A673 (cell line): ENCODE results near the gene GSG1L. TPM values are rescaled to one million over a fixed set of nuclear protein-coding genes. Genes with fewer than 3 reads are reported as not detected.
A peak's percentile ranks its signal among the peaks of the same experiment; 100 is the strongest.

Source experiments
- BruUV-seq: library from RNA; stranded (reverse); fragments of 400-500 nt; replicated peaks from 2 replicates; lab custom pipeline; 2021; lab: Mats Ljungman, UMichigan
- CTCF ChIA-PET: fragments of 300-600 bp; sonication (Branson Sonifier 250); formaldehyde crosslinking; loops from one replicate; lab custom pipeline; 2022; ENCODE audit warnings: antibody characterized with exemption; lab: Charles Lee
- POLR2A ChIA-PET: fragments of 300-600 bp; sonication (Branson Sonifier 250); formaldehyde crosslinking; loops from one replicate; lab custom pipeline; 2022; ENCODE audit warnings: antibody characterized with exemption; ENCODE audit not compliant: low non-redundant PET; lab: Charles Lee
- DNase-seq: peaks from one replicate; pipeline ENCODE4 v3.0.0-alpha.2; 2015; ENCODE audit warnings: low spot score
- H3K27ac ChIP-seq: fragments of 200-600 bp; sonication (generic); 2 replicates; pipeline ENCODE4 v1.5.1; 2016; ENCODE audit warnings: mixed run types, low read depth, mild to moderate bottlenecking, mixed read lengths, antibody characterized with exemption, low read length; ENCODE audit not compliant: poor library complexity, severe bottlenecking
- H3K27me3 ChIP-seq: fragments of 200-600 bp; sonication (generic); replicated peaks from 2 replicates; pipeline ENCODE4 v1.6.1; 2017; ENCODE audit warnings: mixed run types, low read depth, mild to moderate bottlenecking, mixed read lengths, antibody characterized with exemption, low read length; ENCODE audit not compliant: insufficient read depth, poor library complexity
- H3K36me3 ChIP-seq: fragments of 200-600 bp; sonication (generic); 2 replicates; pipeline ENCODE4 v1.6.1; 2016; ENCODE audit warnings: mixed run types, mild to moderate bottlenecking, mixed read lengths, antibody characterized with exemption, low read length; ENCODE audit not compliant: insufficient read depth, poor library complexity, severe bottlenecking
- H3K4me1 ChIP-seq: fragments of 200-600 bp; sonication (generic); 2 replicates; pipeline ENCODE4 v1.6.1; 2017; ENCODE audit warnings: mixed run types, mild to moderate bottlenecking, mixed read lengths, antibody characterized with exemption, low read length; ENCODE audit not compliant: insufficient read depth, poor library complexity, severe bottlenecking
- H3K4me3 ChIP-seq: fragments of 200-600 bp; sonication (generic); 2 replicates; pipeline ENCODE4 v1.5.1; 2016; ENCODE audit warnings: low read depth, mixed run types, mild to moderate bottlenecking, mixed read lengths, low read length; ENCODE audit not compliant: poor library complexity, severe bottlenecking
- H3K9me3 ChIP-seq: fragments of 200-600 bp; sonication (generic); 2 replicates; pipeline ENCODE4 v1.6.1; 2016; ENCODE audit warnings: mixed run types, low read depth, mild to moderate bottlenecking, mixed read lengths, antibody characterized with exemption, low read length; ENCODE audit not compliant: poor library complexity, severe bottlenecking
- EZH2 ChIP-seq: fragments of 200-600 bp; sonication (generic); IDR thresholded peaks from 2 replicates; pipeline ENCODE4 v1.6.1; 2017; ENCODE audit warnings: borderline replicate concordance, low read depth, mild to moderate bottlenecking, mixed read lengths, antibody characterized with exemption, low read length; ENCODE audit not compliant: poor library complexity, severe bottlenecking
- intact Hi-C: fragments of 100-400 bp; cut with micrococcal nuclease; formaldehyde crosslinking; loops from one replicate; pipeline ENCODE4 v1.10.0; 2022; ENCODE audit not compliant: unreplicated experiment
- total RNA-seq: library from RNA; stranded (reverse); gene quantifications from 2 replicates; pipeline ENCODE4 v1.2.3, GENCODE V29; 2021
- TF ChIP-seq, protein P1 (sequence below): fragments of 300-800, 200-600 bp; sonication (generic); conservative IDR thresholded peaks from 2 replicates; pipeline ENCODE4 v1.5.1; 2017; ENCODE audit warnings: low read depth, mild to moderate bottlenecking, antibody characterized with exemption, low read length, moderate library complexity, mixed read lengths

The GSG1L gene
- total RNA-seq, 1 experiment from 2014 or later, result not detected

DNA sequence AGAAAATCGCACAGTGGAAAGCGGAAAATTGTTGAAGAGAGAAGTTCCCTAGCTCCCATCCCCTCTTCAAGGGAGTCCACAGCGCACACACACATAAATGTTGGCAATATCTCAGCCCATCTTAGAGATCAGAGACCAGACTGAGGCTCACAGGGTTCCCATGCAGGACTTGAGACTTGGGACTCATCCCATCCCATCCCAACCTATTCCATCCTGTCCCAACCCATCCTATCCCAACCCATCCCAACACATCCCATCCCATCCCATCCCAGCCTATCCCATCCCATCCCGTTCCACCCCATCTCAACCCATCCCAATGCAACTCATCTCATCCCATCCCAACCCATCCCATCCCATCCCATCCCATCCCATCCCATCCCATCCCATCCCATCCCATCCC is 29.6 kb downstream of the GSG1L start:
- no peak overlapping the region for H3K4me3 ChIP-seq
- no peaks in the 10 kb centered on the region for H3K9me3 ChIP-seq
- no TSS peak for BruUV-seq
- no peak overlapping the region for H3K27ac ChIP-seq
- ChIA-PET POLR2A (no interaction called here), CTCF (no interaction called here)
- H3K27me3 ChIP-seq, result peaks cover 22% of the 10 kb centered on the region
- intact Hi-C loops, result no loop called here
- no peaks in the 10 kb centered on the region for H3K4me1 ChIP-seq
- TF ChIP-seq, protein P1, sequence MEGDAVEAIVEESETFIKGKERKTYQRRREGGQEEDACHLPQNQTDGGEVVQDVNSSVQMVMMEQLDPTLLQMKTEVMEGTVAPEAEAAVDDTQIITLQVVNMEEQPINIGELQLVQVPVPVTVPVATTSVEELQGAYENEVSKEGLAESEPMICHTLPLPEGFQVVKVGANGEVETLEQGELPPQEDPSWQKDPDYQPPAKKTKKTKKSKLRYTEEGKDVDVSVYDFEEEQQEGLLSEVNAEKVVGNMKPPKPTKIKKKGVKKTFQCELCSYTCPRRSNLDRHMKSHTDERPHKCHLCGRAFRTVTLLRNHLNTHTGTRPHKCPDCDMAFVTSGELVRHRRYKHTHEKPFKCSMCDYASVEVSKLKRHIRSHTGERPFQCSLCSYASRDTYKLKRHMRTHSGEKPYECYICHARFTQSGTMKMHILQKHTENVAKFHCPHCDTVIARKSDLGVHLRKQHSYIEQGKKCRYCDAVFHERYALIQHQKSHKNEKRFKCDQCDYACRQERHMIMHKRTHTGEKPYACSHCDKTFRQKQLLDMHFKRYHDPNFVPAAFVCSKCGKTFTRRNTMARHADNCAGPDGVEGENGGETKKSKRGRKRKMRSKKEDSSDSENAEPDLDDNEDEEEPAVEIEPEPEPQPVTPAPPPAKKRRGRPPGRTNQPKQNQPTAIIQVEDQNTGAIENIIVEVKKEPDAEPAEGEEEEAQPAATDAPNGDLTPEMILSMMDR, result no peak
- TF ChIP-seq EZH2, result no peak
- no peaks in the 10 kb centered on the region for H3K36me3 ChIP-seq
- DNase-seq, result no peak

DNA sequence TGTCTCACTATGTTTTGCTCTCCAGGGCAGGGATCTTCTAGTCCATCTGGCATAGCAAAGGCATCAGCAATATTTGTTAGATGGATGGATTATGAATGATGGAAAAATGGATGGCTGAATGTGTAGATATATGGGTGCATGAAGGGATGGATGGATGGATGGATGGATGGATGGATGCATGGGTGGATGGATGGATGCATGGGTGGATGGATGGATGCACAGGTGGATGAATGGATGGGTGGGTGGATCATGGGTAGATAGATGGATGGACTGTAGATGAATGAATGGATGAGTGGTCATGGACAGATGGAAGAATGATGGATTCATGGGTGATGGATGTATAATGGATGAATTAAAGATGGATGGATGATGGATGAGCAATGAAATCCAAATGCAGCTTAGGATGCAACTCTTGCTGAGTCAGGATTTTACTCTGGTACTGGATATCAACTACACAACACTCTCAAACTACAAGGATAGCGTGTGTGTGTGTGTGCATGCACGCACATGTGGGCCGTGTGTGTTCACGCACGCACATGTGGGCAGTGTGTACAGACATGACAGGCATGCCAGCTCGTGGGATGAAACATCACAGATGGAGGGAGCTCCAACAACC is 34.0 kb downstream of the GSG1L start:
- Histone ChIP-seq H3K4me1 (no peaks in the 10 kb centered on the region), H3K36me3 (no peaks in the 10 kb centered on the region), H3K27me3 (peaks cover 22% of the 10 kb centered on the region), H3K4me3 (no peak overlapping the region), H3K9me3 (no peaks in the 10 kb centered on the region), H3K27ac (no peak overlapping the region)
- intact Hi-C loops, result no loop called here
- no TSS peak for BruUV-seq
- TF ChIP-seq EZH2, result no peak
- POLR2A ChIA-PET, result no interaction called here
- no peak for DNase-seq
- CTCF ChIA-PET, result no interaction called here

DNA sequence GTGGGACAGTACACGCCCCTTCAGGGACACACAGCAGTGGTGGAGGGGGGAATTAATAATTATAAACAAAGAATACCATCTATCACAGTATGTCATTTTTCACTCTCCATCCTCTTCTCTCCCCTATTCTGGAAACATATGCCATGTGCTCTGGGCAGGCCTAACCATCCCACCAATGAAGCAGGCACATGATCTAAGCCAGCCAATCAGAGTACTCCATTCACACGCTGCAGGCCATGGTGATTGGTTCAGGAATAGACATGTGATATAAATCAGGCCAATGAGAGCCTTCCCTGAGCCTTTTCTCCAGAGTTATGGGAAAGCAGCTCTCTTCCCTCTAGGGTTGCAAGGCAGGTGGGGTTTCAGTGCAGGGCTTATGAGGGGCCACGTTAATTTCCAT is 36.5 kb downstream of the GSG1L start:
- ChIA-PET POLR2A (no interaction called here), CTCF (no interaction called here)
- intact Hi-C loops, result no loop called here
- peak; percentile 14 for DNase-seq
- no peak for TF ChIP-seq EZH2
- TF ChIP-seq, protein P1, result no peak
- no peak overlapping the region for H3K4me3 ChIP-seq
- BruUV-seq, result no TSS peak
- H3K36me3 ChIP-seq, result no peaks in the 10 kb centered on the region
- H3K27ac ChIP-seq, result no peak overlapping the region
- no peaks in the 10 kb centered on the region for H3K9me3 ChIP-seq
- no peaks in the 10 kb centered on the region for H3K4me1 ChIP-seq
- H3K27me3 ChIP-seq, result peaks cover 6% of the 10 kb centered on the region

DNA sequence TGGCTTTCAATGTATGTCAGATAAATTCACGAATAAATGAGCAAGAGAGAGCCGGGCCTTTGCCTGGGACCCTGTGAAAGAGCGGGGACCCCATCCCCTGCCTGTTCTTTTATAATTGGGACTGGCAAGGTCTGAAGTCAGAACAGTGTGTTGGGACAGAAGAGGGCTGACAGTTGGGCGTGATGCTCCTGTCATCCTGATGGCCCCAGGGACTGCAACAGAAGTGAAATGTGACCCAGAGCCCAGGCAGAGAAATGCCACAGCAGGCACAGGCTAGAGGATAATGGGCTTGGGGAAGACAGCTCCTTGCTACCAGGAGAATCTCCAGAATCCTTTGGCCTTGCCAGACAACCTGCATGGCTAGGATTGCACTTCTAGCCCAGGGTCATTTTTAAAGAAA is 37.9 kb downstream of the GSG1L start:
- POLR2A ChIA-PET, result no interaction called here
- intact Hi-C loops, result no loop called here
- no peak for DNase-seq
- Histone ChIP-seq H3K36me3 (no peaks in the 10 kb centered on the region), H3K9me3 (peaks cover 5% of the 10 kb centered on the region), H3K4me1 (no peaks in the 10 kb centered on the region), H3K4me3 (no peak overlapping the region), H3K27me3 (no peaks in the 10 kb centered on the region), H3K27ac (no peak overlapping the region)
- CTCF ChIA-PET, result no interaction called here
- TF ChIP-seq, protein P1, result no peak
- no peak for TF ChIP-seq EZH2
- BruUV-seq, result no TSS peak
